Smooth muscle cell (in vitro differentiated cells): Measurements from ENCODE around the gene GAS7. TPM values are rescaled to one million over a fixed set of nuclear protein-coding genes. Genes with fewer than 3 reads are reported as not detected.

Experiments used
- DNase-seq: peaks from one replicate; lab custom pipeline; 2025; ENCODE audit not compliant: unreplicated experiment; lab: John Stamatoyannopoulos, UW
- H2AFZ ChIP-seq: fragments of 200-600 bp; sonication (generic); 2 replicates; pipeline ENCODE4 v1.6.0; 2016; ENCODE audit warnings: antibody characterized with exemption, low read depth, mild to moderate bottlenecking
- H3F3A ChIP-seq: fragments of 200-600 bp; sonication (generic); 2 replicates; pipeline ENCODE4 v1.6.0; 2017; ENCODE audit warnings: antibody characterized with exemption, low read depth
- H3K27ac ChIP-seq: fragments of 200-600 bp; sonication (generic); 2 replicates; pipeline ENCODE4 v1.5.1; 2016; ENCODE audit warnings: low read depth, mild to moderate bottlenecking
- H3K27me3 ChIP-seq: fragments of 200-600 bp; sonication (generic); 2 replicates; pipeline ENCODE4 v1.6.1; 2016; ENCODE audit warnings: low read depth, mild to moderate bottlenecking
- H3K36me3 ChIP-seq: fragments of 200-600 bp; sonication (generic); 2 replicates; pipeline ENCODE4 v1.5.1; 2016; ENCODE audit warnings: low read depth
- H3K4me1 ChIP-seq: fragments of 200-600 bp; sonication (generic); 2 replicates; pipeline ENCODE4 v1.5.1; 2016; ENCODE audit warnings: low read depth
- H3K4me2 ChIP-seq: fragments of 200-600 bp; sonication (generic); 2 replicates; pipeline ENCODE4 v1.6.0; 2016; ENCODE audit warnings: mild to moderate bottlenecking
- H3K4me3 ChIP-seq: fragments of 200-600 bp; sonication (generic); 2 replicates; pipeline ENCODE4 v1.5.1; 2016; ENCODE audit warnings: mild to moderate bottlenecking
- H3K79me2 ChIP-seq: fragments of 200-600 bp; sonication (generic); 2 replicates; pipeline ENCODE4 v1.6.0; 2016; ENCODE audit warnings: low read depth, mild to moderate bottlenecking
- H3K9ac ChIP-seq: fragments of 200-600 bp; sonication (generic); 2 replicates; pipeline ENCODE4 v1.6.0; 2016; ENCODE audit warnings: low read depth
- H3K9me3 ChIP-seq: fragments of 200-600 bp; sonication (generic); replicated peaks from 2 replicates; pipeline ENCODE4 v1.5.1; 2016; ENCODE audit warnings: low read depth
- H4K20me1 ChIP-seq: fragments of 200-600 bp; sonication (generic); 2 replicates; pipeline ENCODE4 v1.6.0; 2016; ENCODE audit warnings: low read depth
- WGBS: methylation state at CpG from one replicate; pipeline ENCODE4 v1.1.7; 2016; ENCODE audit warnings: low lambda C conversion rate; 5-methylcytosine and 5-hydroxymethylcytosine counted together
- polyA plus RNA-seq: library from polyadenylated mRNA; unstranded; fragments of >200 nt; fragmentation: Nextera tagmentation; extraction: Ambion mirVana; gene quantifications from 2 replicates; pipeline ENCODE4 v1.2.1, GENCODE V29; 2016
- total RNA-seq: library from RNA; depleted of rRNA; stranded (reverse); fragments of >200 nt; gene quantifications from 2 replicates; pipeline ENCODE4 v1.2.3, GENCODE V29; 2014
- TF ChIP-seq, protein P1 (sequence below): fragments of 200-600 bp; sonication (generic); IDR thresholded peaks from 2 replicates; pipeline ENCODE4 v1.5.1; 2017; ENCODE audit warnings: borderline replicate concordance, mild to moderate bottlenecking, antibody characterized with exemption; ENCODE audit not compliant: insufficient read depth, poor library complexity, severe bottlenecking

Gene GAS7
- total and polyA plus RNA-seq, 2 experiments from 2014 or later, result 86.8 to 103 TPM

GRCh38 chr17:10241781-10242180, 43.4 kb upstream of the GAS7 start:
- Histone ChIP-seq H2AFZ (no peak overlapping the region), H3K79me2 (no peaks in the 10 kb centered on the region), H3K9ac (no peak overlapping the region), H3K4me1 (peaks cover 3% of the 10 kb centered on the region), H3K27me3 (no peaks in the 10 kb centered on the region), H3K36me3 (no peaks in the 10 kb centered on the region), H3K4me3 (no peak overlapping the region), H4K20me1 (no peaks in the 10 kb centered on the region), H3K27ac (no peak overlapping the region), H3K9me3 (no peaks in the 10 kb centered on the region), H3K4me2 (no peak overlapping the region), H3F3A (peaks cover 11% of the 10 kb centered on the region)
- WGBS, result 94% methylated on average over 4 of the region's 4 CpGs
- TF ChIP-seq, protein P1, sequence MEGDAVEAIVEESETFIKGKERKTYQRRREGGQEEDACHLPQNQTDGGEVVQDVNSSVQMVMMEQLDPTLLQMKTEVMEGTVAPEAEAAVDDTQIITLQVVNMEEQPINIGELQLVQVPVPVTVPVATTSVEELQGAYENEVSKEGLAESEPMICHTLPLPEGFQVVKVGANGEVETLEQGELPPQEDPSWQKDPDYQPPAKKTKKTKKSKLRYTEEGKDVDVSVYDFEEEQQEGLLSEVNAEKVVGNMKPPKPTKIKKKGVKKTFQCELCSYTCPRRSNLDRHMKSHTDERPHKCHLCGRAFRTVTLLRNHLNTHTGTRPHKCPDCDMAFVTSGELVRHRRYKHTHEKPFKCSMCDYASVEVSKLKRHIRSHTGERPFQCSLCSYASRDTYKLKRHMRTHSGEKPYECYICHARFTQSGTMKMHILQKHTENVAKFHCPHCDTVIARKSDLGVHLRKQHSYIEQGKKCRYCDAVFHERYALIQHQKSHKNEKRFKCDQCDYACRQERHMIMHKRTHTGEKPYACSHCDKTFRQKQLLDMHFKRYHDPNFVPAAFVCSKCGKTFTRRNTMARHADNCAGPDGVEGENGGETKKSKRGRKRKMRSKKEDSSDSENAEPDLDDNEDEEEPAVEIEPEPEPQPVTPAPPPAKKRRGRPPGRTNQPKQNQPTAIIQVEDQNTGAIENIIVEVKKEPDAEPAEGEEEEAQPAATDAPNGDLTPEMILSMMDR, result no peak
- no peak for DNase-seq

GRCh38 chr17:10238661-10239060, 40.3 kb upstream of the GAS7 start:
- no peak for DNase-seq
- Histone ChIP-seq H3K27me3 (no peaks in the 10 kb centered on the region), H3F3A (no peaks in the 10 kb centered on the region), H4K20me1 (no peaks in the 10 kb centered on the region), H3K79me2 (no peaks in the 10 kb centered on the region), H3K4me2 (no peak overlapping the region), H2AFZ (no peak overlapping the region), H3K4me3 (no peak overlapping the region), H3K9ac (no peak overlapping the region), H3K4me1 (no peaks in the 10 kb centered on the region), H3K9me3 (no peaks in the 10 kb centered on the region), H3K27ac (no peak overlapping the region), H3K36me3 (no peaks in the 10 kb centered on the region)
- WGBS, result 85% methylated on average over 2 of the region's 2 CpGs
- TF ChIP-seq, protein P1, result no peak

DNA sequence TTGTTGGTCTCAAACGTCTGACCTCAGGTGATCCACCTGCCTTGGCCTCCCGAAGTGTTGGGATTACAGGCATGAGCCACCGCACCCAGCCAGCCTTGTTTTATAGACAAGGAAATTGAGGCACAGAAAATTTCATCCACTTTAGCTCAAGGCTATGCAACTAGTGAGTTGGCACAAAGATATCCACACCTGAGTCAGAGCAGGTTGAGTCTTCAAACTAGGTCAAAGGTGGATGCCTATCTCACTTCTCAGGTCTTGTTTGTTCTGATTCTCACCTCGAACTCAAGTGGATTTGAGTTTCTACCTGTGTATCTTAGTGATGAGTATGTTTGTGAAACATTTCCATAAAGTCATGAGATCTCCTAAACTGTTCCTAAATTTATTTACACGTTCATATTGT, 35.6 kb upstream of the GAS7 start:
- DNase-seq, result no peak
- Histone ChIP-seq H4K20me1 (no peaks in the 10 kb centered on the region), H3K79me2 (no peaks in the 10 kb centered on the region), H2AFZ (no peak overlapping the region), H3K27ac (no peak overlapping the region), H3K36me3 (no peaks in the 10 kb centered on the region), H3K9me3 (no peaks in the 10 kb centered on the region), H3F3A (no peaks in the 10 kb centered on the region), H3K4me1 (no peaks in the 10 kb centered on the region), H3K4me2 (no peak overlapping the region), H3K27me3 (no peaks in the 10 kb centered on the region), H3K9ac (no peak overlapping the region), H3K4me3 (no peak overlapping the region)
- TF ChIP-seq, protein P1, result no peak
- WGBS, result 92% methylated on average over 5 of the region's 5 CpGs

GRCh38 chr17:10233161-10233560, 34.8 kb upstream of the GAS7 start:
- Histone ChIP-seq H3K36me3 (no peaks in the 10 kb centered on the region), H3K27ac (no peak overlapping the region), H2AFZ (no peak overlapping the region), H3K9ac (no peak overlapping the region), H4K20me1 (no peaks in the 10 kb centered on the region), H3K4me2 (no peak overlapping the region), H3F3A (no peaks in the 10 kb centered on the region), H3K4me3 (no peak overlapping the region), H3K9me3 (no peaks in the 10 kb centered on the region), H3K4me1 (no peaks in the 10 kb centered on the region), H3K79me2 (no peaks in the 10 kb centered on the region), H3K27me3 (no peaks in the 10 kb centered on the region)
- TF ChIP-seq, protein P1, result no peak
- WGBS, result 95% methylated on average over 2 of the region's 2 CpGs
- DNase-seq, result no peak
